ENCODE data around the gene CCDC57. TPM values are rescaled to one million over a fixed set of nuclear protein-coding genes. Genes with fewer than 3 reads are reported as not detected.

CCDC57 gene
- total and polyA plus RNA-seq, 8 donors, result 19.6 to 176 (median 25.4) TPM

DNA sequence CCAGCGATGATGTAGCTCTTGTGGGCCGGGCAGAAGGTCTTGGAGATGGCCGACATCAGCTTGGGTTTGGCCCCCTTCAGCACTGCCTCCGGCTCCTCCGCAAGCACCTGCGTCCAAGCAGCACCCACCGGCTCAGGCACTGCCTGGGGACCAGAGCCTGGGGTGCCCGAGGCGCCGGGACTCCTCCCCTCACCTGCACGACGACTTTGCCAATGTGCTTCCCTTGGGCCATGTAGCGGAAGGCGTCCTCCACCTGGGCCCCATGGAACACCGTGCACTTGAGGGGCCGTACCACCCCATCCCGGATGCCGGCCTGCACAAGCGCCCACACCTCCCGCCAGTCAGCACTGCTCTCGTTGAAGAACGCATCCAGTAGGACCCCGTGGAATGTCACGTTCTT is 129.6 kb downstream of the CCDC57 start:
- no peak overlapping the region for H3K4me3 ChIP-seq
- TF ChIP-seq, protein P1, sequence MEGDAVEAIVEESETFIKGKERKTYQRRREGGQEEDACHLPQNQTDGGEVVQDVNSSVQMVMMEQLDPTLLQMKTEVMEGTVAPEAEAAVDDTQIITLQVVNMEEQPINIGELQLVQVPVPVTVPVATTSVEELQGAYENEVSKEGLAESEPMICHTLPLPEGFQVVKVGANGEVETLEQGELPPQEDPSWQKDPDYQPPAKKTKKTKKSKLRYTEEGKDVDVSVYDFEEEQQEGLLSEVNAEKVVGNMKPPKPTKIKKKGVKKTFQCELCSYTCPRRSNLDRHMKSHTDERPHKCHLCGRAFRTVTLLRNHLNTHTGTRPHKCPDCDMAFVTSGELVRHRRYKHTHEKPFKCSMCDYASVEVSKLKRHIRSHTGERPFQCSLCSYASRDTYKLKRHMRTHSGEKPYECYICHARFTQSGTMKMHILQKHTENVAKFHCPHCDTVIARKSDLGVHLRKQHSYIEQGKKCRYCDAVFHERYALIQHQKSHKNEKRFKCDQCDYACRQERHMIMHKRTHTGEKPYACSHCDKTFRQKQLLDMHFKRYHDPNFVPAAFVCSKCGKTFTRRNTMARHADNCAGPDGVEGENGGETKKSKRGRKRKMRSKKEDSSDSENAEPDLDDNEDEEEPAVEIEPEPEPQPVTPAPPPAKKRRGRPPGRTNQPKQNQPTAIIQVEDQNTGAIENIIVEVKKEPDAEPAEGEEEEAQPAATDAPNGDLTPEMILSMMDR (IDR thresholded peaks at IDR 0.05), result no peak
- no peaks in the 10 kb centered on the region for H3K4me1 ChIP-seq
- no peak overlapping the region for H3K27ac ChIP-seq
- ATAC-seq, result no peak
- intact Hi-C loops (cut with DNase I), result no loop called here
- peaks cover 0 to 44% (median 26%) of the 10 kb centered on the region in 3 donors for H3K36me3 ChIP-seq
- no peaks in the 10 kb centered on the region for H3K27me3 ChIP-seq
- FAIRE-seq, result no peak
- no peaks in the 10 kb centered on the region for H3K9me3 ChIP-seq
- WGBS, 2 donors, result 94 to 97% methylated on average over 24 of the region's 24 CpGs
- peak in 1 of 6 donors; percentile 64 for DNase-seq

- Histone ChIP-seq H3K27ac (no peak overlapping the region), H3K4me1 (no peaks in the 10 kb centered on the region), H3K4me3 (no peak overlapping the region), H3K36me3 (peaks cover 0 to 40% (median 21%) of the 10 kb centered on the region in 3 donors), H3K27me3 (no peaks in the 10 kb centered on the region), H3K9me3 (no peaks in the 10 kb centered on the region)
- TF ChIP-seq, protein P1 (IDR thresholded peaks at IDR 0.05), result no peak
- DNase-seq (peak in 1 of 6 donors; percentile 77), FAIRE-seq (no peak), ATAC-seq (no peak)
- WGBS, 2 donors, result 89 to 94% methylated on average over 17 to 19 of the region's 19 CpGs
- intact Hi-C loops (cut with DNase I), result no loop called here
Observed at GRCh38 chr17:82082456-82082855, 130.2 kb downstream of the CCDC57 start.

DNA sequence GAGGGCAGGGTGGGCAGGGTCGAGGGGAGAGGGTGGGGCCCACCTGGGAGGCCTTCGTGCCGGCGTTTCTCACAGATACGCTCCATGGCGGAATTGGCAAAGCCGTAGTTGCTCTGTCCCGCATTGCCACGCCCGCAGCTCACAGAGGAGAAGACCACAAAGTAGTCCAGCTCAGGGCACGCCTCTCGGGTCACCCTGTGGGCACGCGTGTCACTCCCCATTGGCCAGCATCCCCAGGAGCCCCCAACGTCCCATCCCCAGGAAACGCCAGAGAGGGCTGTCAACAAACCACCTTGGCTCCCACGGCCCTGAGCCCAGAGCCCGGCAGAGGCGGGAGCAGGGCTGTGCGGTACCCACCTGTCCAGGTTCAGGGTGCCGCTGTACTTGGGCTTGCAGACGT is 130.7 kb downstream of the CCDC57 start:
- peaks cover 0 to 40% (median 18%) of the 10 kb centered on the region in 3 donors for H3K36me3 ChIP-seq
- ATAC-seq (no peak), FAIRE-seq (no peak)

GRCh38 chr17:82081546-82081945 is 131.1 kb downstream of the CCDC57 start:
- intact Hi-C loops (cut with DNase I), result no loop called here
- ATAC-seq (no peak), DNase-seq (no peak), FAIRE-seq (no peak)
- Histone ChIP-seq H3K9me3 (no peaks in the 10 kb centered on the region), H3K4me3 (no peak overlapping the region), H3K27me3 (no peaks in the 10 kb centered on the region), H3K36me3 (peaks cover 0 to 40% (median 18%) of the 10 kb centered on the region in 3 donors), H3K4me1 (no peaks in the 10 kb centered on the region), H3K27ac (no peak overlapping the region)
- TF ChIP-seq, protein P1 (IDR thresholded peaks at IDR 0.05), result no peak
- 92 to 96% methylated on average over 18 to 20 of the region's 20 CpGs for WGBS, 2 donors

More for the DNA sequence above, 130.7 kb downstream of the CCDC57 start:
- TF ChIP-seq, protein P1 (IDR thresholded peaks at IDR 0.05), result no peak
- Histone ChIP-seq H3K9me3 (no peaks in the 10 kb centered on the region), H3K27ac (no peak overlapping the region), H3K27me3 (no peaks in the 10 kb centered on the region), H3K4me1 (no peaks in the 10 kb centered on the region), H3K4me3 (no peak overlapping the region)
- peak in 1 of 6 donors; percentile 71 for DNase-seq
- 91 to 92% methylated on average over 18 to 22 of the region's 22 CpGs for WGBS, 2 donors
- intact Hi-C loops (cut with DNase I), result no loop called here

GRCh38 chr17:82080789-82081464 is 131.7 kb downstream of the CCDC57 start:
- DNase-seq (peak in 1 of 6 donors; percentile 71), FAIRE-seq (no peak), ATAC-seq (no peak)
- H3K36me3 ChIP-seq, result peaks cover 0 to 34% (median 16%) of the 10 kb centered on the region in 3 donors
- H3K27me3 ChIP-seq, result no peaks in the 10 kb centered on the region
- no peak overlapping the region for H3K4me3 ChIP-seq
- H3K27ac ChIP-seq, result no peak overlapping the region
- WGBS, 2 donors, result 94 to 96% methylated on average over 44 of the region's 44 CpGs
- H3K9me3 ChIP-seq, result no peaks in the 10 kb centered on the region
- no peaks in the 10 kb centered on the region for H3K4me1 ChIP-seq
- TF ChIP-seq, protein P1 (IDR thresholded peaks at IDR 0.05), result no peak
- intact Hi-C loops (cut with DNase I), result no loop called here
